Effector memory CD4-positive, alpha-beta T cell (primary cell): ENCODE results near the gene GPR63.
A peak's percentile ranks its signal among the peaks of the same experiment; 100 is the strongest.
"Not testable (repeated sequence)": the region's sequence is repeated elsewhere in the genome, so short reads cannot be mapped to it uniquely, and the experiment has no call there.

ENCODE experiments used
- DNase-seq, 3 donors: peaks; one replicate each; pipeline ENCODE4 v3.0.0-alpha.2; 2020
- H3K27ac ChIP-seq: 2 replicates; pipeline ENCODE4 v1.7.0; 2013; ENCODE audit warnings: mild to moderate bottlenecking, low read length, moderate library complexity; ENCODE audit not compliant: insufficient read depth, poor library complexity, severe bottlenecking
- H3K27me3 ChIP-seq: replicated peaks from 2 replicates; pipeline ENCODE4 v1.7.0; 2013; ENCODE audit warnings: mild to moderate bottlenecking, low read length; ENCODE audit not compliant: insufficient read depth, control insufficient read depth, poor library complexity, severe bottlenecking
- H3K36me3 ChIP-seq: 2 replicates; pipeline ENCODE4 v1.7.0; 2013; ENCODE audit warnings: mild to moderate bottlenecking, low read length, moderate library complexity; ENCODE audit not compliant: control insufficient read depth, insufficient read depth
- H3K4me1 ChIP-seq: 2 replicates; pipeline ENCODE4 v1.7.0; 2013; ENCODE audit warnings: low read length, mild to moderate bottlenecking; ENCODE audit not compliant: control insufficient read depth, insufficient read depth, poor library complexity, severe bottlenecking
- H3K4me3 ChIP-seq: 2 replicates; pipeline ENCODE4 v1.7.0; 2013; ENCODE audit warnings: low read length, low read depth, mild to moderate bottlenecking; ENCODE audit not compliant: insufficient read depth, poor library complexity, severe bottlenecking
- H3K9me3 ChIP-seq: 2 replicates; pipeline ENCODE4 v1.7.0; 2013; ENCODE audit warnings: mild to moderate bottlenecking, low read length, moderate library complexity; ENCODE audit not compliant: control insufficient read depth
- total RNA-seq, 3 donors: gene quantifications; one replicate each; lab custom pipeline; 2026; lab: John Stamatoyannopoulos, UW

Gene GPR63
- total RNA-seq = 1.4 to 1.9 (median 1.6) reads per million in 3 donors

GRCh38 chr6:96837081-96837971 lies at the start of gene GPR63:
TSS of gene GPR63 (minus strand) at chr6:96837477. CDS start at chr6:96799731, 37,746 bp downstream.
- peak within 1 kb of the TSS; percentile 83 for H3K4me3 ChIP-seq
- peak; percentile 44 to 54 (median 48) for DNase-seq
- no peaks in the 10 kb centered on the region for H3K27me3 ChIP-seq
- H3K4me1 ChIP-seq = peaks cover 12% of the 10 kb centered on the region
- no peak within 1 kb of the TSS for H3K27ac ChIP-seq
- H3K36me3 ChIP-seq = no peaks in the 10 kb centered on the region
- H3K9me3 ChIP-seq = no peaks in the 10 kb centered on the region

DNA sequence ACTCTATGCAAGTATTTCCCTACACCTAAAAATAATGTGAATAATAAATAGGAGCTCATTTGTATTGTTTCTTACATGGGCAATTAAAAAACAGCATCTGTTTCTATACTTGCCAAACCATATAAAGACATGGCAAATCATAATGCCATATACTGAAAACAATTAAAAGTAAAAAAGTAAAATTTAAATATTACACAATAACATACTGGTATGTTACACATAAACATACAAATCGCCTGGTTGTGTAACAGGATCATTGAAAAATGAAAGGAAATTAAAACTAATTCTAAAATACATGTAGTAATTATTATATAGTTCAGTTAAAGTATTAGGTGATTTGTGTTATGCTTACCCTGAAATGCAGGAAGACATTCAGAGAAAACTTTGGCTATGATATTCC lies 49.2 kb upstream of the GPR63 start:
- Histone ChIP-seq H3K9me3 (no peaks in the 10 kb centered on the region), H3K4me1 (no peaks in the 10 kb centered on the region), H3K27me3 (no peaks in the 10 kb centered on the region), H3K27ac (no peak overlapping the region), H3K36me3 (peaks cover 15% of the 10 kb centered on the region), H3K4me3 (no peak overlapping the region)
- DNase-seq = no peak

GRCh38 chr6:96885187-96885631 lies 47.9 kb upstream of the GPR63 start:
- not testable (repeated sequence) for DNase-seq, H3K4me3 ChIP-seq, H3K27me3 ChIP-seq, H3K4me1 ChIP-seq, H3K27ac ChIP-seq, H3K36me3 ChIP-seq, H3K9me3 ChIP-seq

DNA sequence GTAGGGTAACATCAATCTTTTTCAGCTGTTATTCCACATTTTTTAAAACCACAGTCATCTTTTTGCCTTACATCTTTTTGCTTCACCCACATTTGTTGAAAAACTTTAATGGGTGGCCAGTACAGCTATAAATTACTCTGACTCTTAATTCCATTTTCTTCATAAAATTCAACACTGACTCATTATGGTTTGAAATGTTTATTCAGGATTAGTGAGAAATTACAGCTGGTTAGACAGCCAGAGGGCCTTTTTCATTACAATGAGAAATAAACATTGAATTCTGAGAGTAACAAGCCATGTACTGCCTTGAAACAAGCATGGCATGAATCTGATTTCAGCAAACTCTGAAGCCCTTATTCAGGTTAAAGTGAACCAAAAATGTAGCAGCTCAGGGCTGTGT lies 40.9 kb upstream of the GPR63 start:
- no peak for DNase-seq
- H3K4me1 ChIP-seq = no peaks in the 10 kb centered on the region
- H3K27me3 ChIP-seq = no peaks in the 10 kb centered on the region
- H3K4me3 ChIP-seq = no peak overlapping the region
- no peaks in the 10 kb centered on the region for H3K9me3 ChIP-seq
- H3K36me3 ChIP-seq = no peaks in the 10 kb centered on the region
- H3K27ac ChIP-seq = no peak overlapping the region

GRCh38 chr6:96876886-96877545 lies 39.7 kb upstream of the GPR63 start:
- H3K27ac ChIP-seq = no peak overlapping the region
- no peaks in the 10 kb centered on the region for H3K36me3 ChIP-seq
- no peaks in the 10 kb centered on the region for H3K4me1 ChIP-seq
- no peaks in the 10 kb centered on the region for H3K27me3 ChIP-seq
- no peak overlapping the region for H3K4me3 ChIP-seq
- DNase-seq = no peak
- H3K9me3 ChIP-seq = no peaks in the 10 kb centered on the region

DNA sequence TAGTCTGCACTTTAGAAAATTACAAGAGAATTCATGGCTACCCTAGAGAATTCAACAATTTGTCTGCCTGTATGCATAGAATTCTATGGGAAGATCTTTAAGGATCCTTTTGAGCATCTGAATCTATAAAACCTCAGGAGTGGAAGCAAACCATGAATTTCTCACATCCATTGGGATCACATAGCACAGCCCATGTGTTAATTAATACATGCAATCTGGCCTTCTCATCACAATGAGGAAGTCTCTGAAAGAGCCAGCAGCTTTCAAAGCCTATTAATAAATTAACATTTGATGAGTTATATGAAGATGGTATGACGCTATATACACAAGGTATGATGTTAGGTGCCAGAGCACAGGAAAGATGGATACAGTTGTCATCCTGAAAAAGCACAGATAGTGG lies 35.7 kb upstream of the GPR63 start:
- no peaks in the 10 kb centered on the region for H3K9me3 ChIP-seq
- H3K36me3 ChIP-seq = no peaks in the 10 kb centered on the region
- no peak overlapping the region for H3K4me3 ChIP-seq
- H3K27me3 ChIP-seq = no peaks in the 10 kb centered on the region
- DNase-seq = no peak
- H3K27ac ChIP-seq = no peak overlapping the region
- H3K4me1 ChIP-seq = no peaks in the 10 kb centered on the region

DNA sequence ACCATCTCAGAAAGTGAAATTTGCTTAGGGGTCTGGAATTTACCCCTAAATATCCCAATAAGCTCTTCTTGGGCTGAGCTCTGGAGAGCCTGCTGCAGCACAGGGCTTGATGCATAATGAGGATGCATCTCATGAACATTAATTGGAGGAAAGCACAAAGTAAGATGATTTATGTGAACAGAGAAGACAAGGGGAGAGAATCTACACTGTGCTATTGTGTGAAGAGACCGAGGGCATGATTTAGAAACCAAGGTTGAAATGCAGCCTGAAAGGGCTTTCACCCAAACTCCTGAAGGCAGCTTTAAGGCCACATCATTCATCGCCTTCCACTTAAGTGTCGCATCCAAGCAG lies 27.8 kb upstream of the GPR63 start:
- no peak overlapping the region for H3K27ac ChIP-seq
- no peak for DNase-seq
- H3K4me3 ChIP-seq = no peak overlapping the region
- H3K4me1 ChIP-seq = no peaks in the 10 kb centered on the region
- no peaks in the 10 kb centered on the region for H3K9me3 ChIP-seq
- H3K36me3 ChIP-seq = no peaks in the 10 kb centered on the region
- H3K27me3 ChIP-seq = peaks cover 9% of the 10 kb centered on the region

DNA sequence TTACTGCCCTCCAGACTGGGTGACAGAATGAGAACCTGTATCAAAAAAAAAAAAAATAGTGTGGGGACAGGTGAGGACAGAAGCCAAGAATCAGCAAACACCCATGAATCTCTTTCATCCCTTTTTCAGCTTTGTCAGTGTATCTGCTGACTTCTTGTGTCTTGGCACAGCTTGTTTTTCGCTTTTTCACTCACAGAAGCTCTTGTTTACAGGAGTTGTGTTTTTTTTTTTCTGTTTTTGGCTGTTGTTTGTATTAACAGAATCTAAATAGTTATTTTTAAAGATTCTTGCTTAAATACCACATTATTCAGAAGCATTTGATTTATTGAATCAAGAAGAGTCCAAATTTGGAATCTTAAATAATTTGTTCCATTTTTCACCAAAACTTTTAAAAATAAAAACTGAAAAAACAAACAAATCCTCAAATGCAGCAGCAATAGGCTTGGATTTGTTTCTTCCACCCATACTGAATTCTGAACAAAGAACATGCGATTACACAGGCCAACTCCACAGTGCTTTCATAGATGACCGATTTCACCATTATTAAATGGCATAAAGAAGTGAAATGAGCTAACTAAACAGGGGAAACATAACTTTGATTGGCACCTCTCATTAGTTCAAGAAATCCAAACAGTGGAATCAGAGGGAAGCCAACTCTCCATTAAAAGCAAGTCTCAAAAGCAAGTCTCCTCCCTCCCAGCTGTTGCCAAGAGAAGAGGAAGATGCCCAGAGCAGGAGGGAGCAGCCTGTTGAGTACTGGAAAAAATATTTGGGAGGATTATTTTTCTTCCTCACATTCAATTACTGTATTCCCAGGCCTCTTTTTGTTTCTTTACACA lies 27.2 kb upstream of the GPR63 start:
- Histone ChIP-seq H3K4me3 (no peak overlapping the region), H3K9me3 (no peaks in the 10 kb centered on the region), H3K27ac (no peak overlapping the region), H3K27me3 (peaks cover 9% of the 10 kb centered on the region), H3K4me1 (no peaks in the 10 kb centered on the region), H3K36me3 (no peaks in the 10 kb centered on the region)
- no peak for DNase-seq

DNA sequence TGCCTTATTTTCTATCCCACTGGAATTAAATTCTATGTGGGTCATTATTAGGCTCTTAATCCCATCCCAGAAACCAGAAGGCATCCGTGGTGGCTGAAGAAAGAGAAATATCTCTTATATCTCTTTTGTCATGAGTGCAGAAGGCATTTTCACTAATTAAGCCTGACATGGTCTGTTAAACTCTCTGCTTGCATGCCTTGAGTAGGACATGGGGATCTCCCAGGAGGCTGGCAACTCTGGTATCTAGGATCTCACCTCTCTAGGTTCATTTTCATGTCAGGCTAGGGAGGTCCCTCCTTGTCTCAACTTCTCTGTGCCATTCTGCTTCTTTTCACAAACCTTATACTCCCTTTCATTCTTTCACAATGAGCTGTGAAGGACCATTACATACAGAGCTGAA lies 25.3 kb upstream of the GPR63 start:
- Histone ChIP-seq H3K4me3 (no peak overlapping the region), H3K4me1 (no peaks in the 10 kb centered on the region), H3K36me3 (no peaks in the 10 kb centered on the region), H3K27me3 (peaks cover 9% of the 10 kb centered on the region), H3K27ac (no peak overlapping the region), H3K9me3 (no peaks in the 10 kb centered on the region)
- no peak for DNase-seq
